ENCODE results near the gene SPRN.

GRCh38 chr10:133444342-133445267 is 20.2 kb upstream of the SPRN start:
- TF ChIP-seq CTCF (conservative IDR thresholded peaks at IDR 0.05; ENCODE audit: low read depth, low read length), result no peak
- TF ChIP-seq EZH2 (IDR thresholded peaks at IDR 0.05; ENCODE audit: borderline replicate concordance, low read depth, low read length, poor library complexity, severe bottlenecking), result no peak

Measured in A673 (cell line).